K562 (cell line): Measurements from ENCODE around the gene ACKR3. TPM values are rescaled to one million over a fixed set of nuclear protein-coding genes. Genes with fewer than 3 reads are reported as not detected.

Experiments used
- ATAC-seq: fragments of 200-7000 bp; cut with Tn5 transposase; 3 replicates; pipeline ENCODE4 v1.9.1; 2020; ENCODE audit warnings: moderate library complexity
- BruUV-seq: library from RNA; stranded (reverse); fragments of 400-500 nt; replicated peaks from 2 replicates; lab custom pipeline; 2021; lab: Mats Ljungman, UMichigan
- CTCF ChIA-PET: fragments of 300-600 bp; formaldehyde crosslinking; extraction: SDS; loops from one replicate; lab custom pipeline; 2021; ENCODE audit warnings: low intra/inter-chr PET ratio; lab: Yijun Ruan, JAX
- POLR2A ChIA-PET: fragments of 300-600, 350-650 bp; sonication (Branson Sonifier 250); formaldehyde crosslinking; extraction: SDS; loops from one replicate; lab custom pipeline; 2021; ENCODE audit warnings: antibody characterized with exemption, inconsistent platforms; lab: Yijun Ruan, JAX
- DNase-seq, 4 experiments: peaks; one replicate each; pipeline versions ENCODE4 v3.0.0 to v3.0.0-alpha.2; 2011 to 2018; ENCODE audit warnings: low spot score in 3 of 4, mixed read lengths in 3 of 4; ENCODE audit errors: extremely low read depth in 1 of 4
- FAIRE-seq: peaks from 2 replicates; lab custom pipeline; 2011; peaks lifted over from hg19 to GRCh38; lab: Jason Lieb, UNC
- H2AFZ ChIP-seq: 2 replicates; pipeline ENCODE4 v1.6.0; 2011; ENCODE audit warnings: low read depth, low read length, control low read depth, inconsistent platforms
- H3K27ac ChIP-seq: fragments of 200-600 bp; 3 replicates; pipeline ENCODE4 v1.8.0; 2011; ENCODE audit warnings: low read depth, mild to moderate bottlenecking, control low read depth, inconsistent platforms, low read length, moderate library complexity, mixed read lengths; ENCODE audit errors: extremely low read depth
- H3K27me3 ChIP-seq, 2 experiments: fragments of 300-600 bp in 1 of 2; 2 replicates in 1 of 2; 3 replicates in 1 of 2; pipeline versions ENCODE4 v1.6.0 to v1.8.0; 2011; ENCODE audit warnings: inconsistent platforms in 2 of 2, low read length in 2 of 2, mild to moderate bottlenecking in 1 of 2, mixed read lengths in 1 of 2, moderate library complexity in 1 of 2; ENCODE audit not compliant: control insufficient read depth in 2 of 2, insufficient read depth in 2 of 2
- H3K36me3 ChIP-seq: fragments of 300-600 bp; 3 replicates; pipeline ENCODE4 v1.8.0; 2011; ENCODE audit warnings: mild to moderate bottlenecking, low read length, inconsistent platforms; ENCODE audit not compliant: control insufficient read depth, insufficient read depth
- H3K4me1 ChIP-seq, 2 experiments: fragments of 200-600 bp in 1 of 2; replicated peaks in 1 of 2; 2 replicates in 1 of 2; 3 replicates in 1 of 2; pipeline versions ENCODE4 v1.5.1 to v1.8.0; 2011; ENCODE audit warnings: inconsistent platforms in 2 of 2, low read length in 2 of 2, mild to moderate bottlenecking in 1 of 2, mixed read lengths in 1 of 2, moderate library complexity in 1 of 2; ENCODE audit not compliant: control insufficient read depth in 2 of 2, insufficient read depth in 2 of 2
- H3K4me2 ChIP-seq: 2 replicates; pipeline ENCODE4 v1.6.1; 2011; ENCODE audit warnings: low read length, control low read depth, inconsistent platforms, mixed read lengths; ENCODE audit not compliant: insufficient read depth
- H3K4me3 ChIP-seq: fragments of 200-600 bp; sonication (generic), shearing (Covaris generic); 2 replicates; pipeline ENCODE4 v1.5.1; 2016; ENCODE audit warnings: control low read depth, inconsistent platforms
- H3K79me2 ChIP-seq: fragments of 200-600 bp; 3 replicates; pipeline ENCODE4 v1.8.0; 2011; ENCODE audit warnings: low read length, inconsistent platforms; ENCODE audit not compliant: control insufficient read depth, insufficient read depth
- H3K9ac ChIP-seq, 2 experiments: 2 replicates each; pipeline versions ENCODE4 v1.6.0 to v1.6.1; 2011; ENCODE audit warnings: low read depth in 2 of 2, low read length in 2 of 2, control low read depth in 1 of 2, inconsistent platforms in 1 of 2, mild to moderate bottlenecking in 1 of 2, mixed read lengths in 1 of 2; ENCODE audit not compliant: insufficient read depth in 1 of 2
- H3K9me1 ChIP-seq: one replicate; pipeline ENCODE4 v1.6.0; 2011; ENCODE audit warnings: inconsistent platforms, mild to moderate bottlenecking, low read length, moderate library complexity; ENCODE audit not compliant: control insufficient read depth, insufficient read depth
- H3K9me3 ChIP-seq: replicated peaks from 2 replicates; pipeline ENCODE4 v1.5.1; 2011; ENCODE audit warnings: low read depth, low read length, inconsistent platforms; ENCODE audit not compliant: control insufficient read depth, insufficient read depth
- H4K20me1 ChIP-seq: replicated peaks from 2 replicates; pipeline ENCODE4 v1.6.1; 2011; ENCODE audit warnings: low read length, inconsistent platforms, mixed read lengths; ENCODE audit not compliant: control insufficient read depth, insufficient read depth
- ADNP ChIP-seq: fragments of 200-800 bp; sonication (Bioruptor generic); IDR thresholded peaks from 2 replicates; pipeline ENCODE4 v1.6.1; 2016; ENCODE audit warnings: missing genetic modification characterization, missing compliant biosample characterization
- BACH1 ChIP-seq: fragments of 200-800 bp; sonication (Bioruptor generic); IDR thresholded peaks from 2 replicates; pipeline ENCODE4 v1.6.1; 2016; ENCODE audit warnings: missing genetic modification characterization, missing compliant biosample characterization
- RREB1 ChIP-seq: fragments of 250-450 bp; sonication (Bioruptor Pico); IDR thresholded peaks from 2 replicates; pipeline ENCODE4 v1.4.0; 2020
- ZNF518B ChIP-seq: fragments of 250-450 bp; sonication (Bioruptor Pico); IDR thresholded peaks from 2 replicates; pipeline ENCODE4 v1.5.0; 2021; ENCODE audit warnings: mild to moderate bottlenecking, moderate library complexity
- WGBS: fragments of 100-300 bp; shearing (Covaris generic); methylation state at CpG from one replicate; pipeline ENCODE4 v1.1.6; 2016; ENCODE audit warnings: low coverage, mixed read lengths; ENCODE audit not compliant: insufficient coverage; ENCODE audit errors: missing lambda C conversion rate; 5-methylcytosine and 5-hydroxymethylcytosine counted together
- in situ Hi-C: fragments of 300-500 bp; cut with MboI; formaldehyde crosslinking; loops from 4 replicates; pipeline ENCODE4 v1.15.0; 2018; ENCODE audit warnings: inconsistent platforms, mixed read lengths
- intact Hi-C: fragments of 100-400 bp; cut with micrococcal nuclease; formaldehyde crosslinking; loops from 2 replicates; pipeline ENCODE4 v1.14.2; 2022
- polyA plus RNA-seq, 8 experiments: library from polyadenylated mRNA; depleted of rRNA in 4 of 8; stranded (reverse) in 5 of 8; unstranded in 3 of 8; fragments of >200 nt; fragmentation: Nextera tagmentation in 2 of 8; fragmentation: Illumina TruSeq in 1 of 8; extraction: Ambion mirVana in 2 of 8; extraction: Trizol in 1 of 8; gene quantifications; 2 replicates each; pipeline versions ENCODE4 v1.2.1 to v1.2.3, GENCODE V29; 2011 to 2014; ENCODE audit warnings: inconsistent platforms in 1 of 8, missing spikeins in 1 of 8
- total RNA-seq, 7 experiments: library from RNA; depleted of rRNA in 6 of 7; stranded (reverse); fragments of >200 nt in 6 of 7; fragmentation: Illumina TruSeq in 2 of 7; extraction: Trizol in 2 of 7; gene quantifications; 2 replicates each; pipeline versions ENCODE4 v1.2.1 to v1.2.3, GENCODE V29; 2011 to 2021; ENCODE audit warnings: low replicate concordance in 1 of 7

ACKR3 gene
- total and polyA plus RNA-seq, 9 of the 15 experiments (the other 6 are each of a cell fraction or from before 2014, with no cell fraction given) = 0.07 TPM; not detected in 8

- no peak for TF ChIP-seq RREB1 (CRISPR knock-in tag)
Observed at GRCh38 chr2:236581546-236581945, 11.9 kb downstream of the ACKR3 start (continued).

- TF ChIP-seq ADNP (no peak), BACH1 (tag) (no peak), ZNF518B (CRISPR knock-in tag) (no peak)
- no peaks in the 10 kb centered on the region for H4K20me1 ChIP-seq
- no peaks in the 10 kb centered on the region for H3K9me3 ChIP-seq
- 0% methylated on average over 4 of the region's 5 CpGs for WGBS
- ChIA-PET POLR2A (no interaction called here), CTCF (no interaction called here)
- no peak overlapping the region for H3K4me3 ChIP-seq
- FAIRE-seq (no peak), DNase-seq (no peak), ATAC-seq (no peak)
- no peak overlapping the region for H3K4me2 ChIP-seq
- BruUV-seq = no TSS peak
- H2AFZ ChIP-seq = no peak overlapping the region
- H3K9me1 ChIP-seq = no peaks in the 10 kb centered on the region
- peaks cover 3 to 30% of the 10 kb centered on the region in 2 experiments; a peak in 3 of 5 replicates for H3K27me3 ChIP-seq
- no peaks in the 10 kb centered on the region for H3K36me3 ChIP-seq
- no peak overlapping the region for H3K27ac ChIP-seq
- intact Hi-C loops (no loop called here), in situ Hi-C loops (no loop called here)
- H3K79me2 ChIP-seq = no peaks in the 10 kb centered on the region
- H3K4me1 ChIP-seq = no peaks in the 10 kb centered on the region
- no peak overlapping the region for H3K9ac ChIP-seq
Observed at GRCh38 chr2:236582968-236583367, 13.3 kb downstream of the ACKR3 start.
